ENCODE measurements around the gene TP53I11. TPM values are rescaled to one million over a fixed set of nuclear protein-coding genes. Genes with fewer than 3 reads are reported as not detected.

The TP53I11 gene
- total and polyA plus RNA-seq, 4 donors, result 16.3 to 147 (median 75.9) TPM

- peak in 3 of 6 donors; percentile 20 to 84 (median 79) for DNase-seq (ENCODE audit: low read depth in 4 of 6, low spot score in 6 of 6)
- H3K4me1 ChIP-seq (ENCODE audit: control insufficient read depth, insufficient read depth, low read length), result peaks cover 32% of the 10 kb centered on the region
- H3K36me3 ChIP-seq (ENCODE audit: control insufficient read depth, insufficient read depth, low read length), result no peaks in the 10 kb centered on the region
- H3K9me3 ChIP-seq (ENCODE audit: control insufficient read depth, insufficient read depth, low read length), result no peaks in the 10 kb centered on the region
- no peak overlapping the region for H3K4me3 ChIP-seq (ENCODE audit: low read depth, low read length)
- WGBS (ENCODE audit: insufficient coverage), result 43% methylated on average over 20 of the region's 21 CpGs
- no peak overlapping the region for H3K27ac ChIP-seq (ENCODE audit: low read depth, low read length)
- no peaks in the 10 kb centered on the region for H3K27me3 ChIP-seq (ENCODE audit: control insufficient read depth, insufficient read depth, low read length)
Observed at GRCh38 chr11:44989831-44990566, 39.3 kb upstream of the TP53I11 start.

- no peaks in the 10 kb centered on the region for H3K36me3 ChIP-seq (ENCODE audit: control insufficient read depth, insufficient read depth, low read length)
- DNase-seq (ENCODE audit: low read depth in 4 of 6, low spot score in 6 of 6), result no peak
- peaks cover 26% of the 10 kb centered on the region for H3K4me1 ChIP-seq (ENCODE audit: control insufficient read depth, insufficient read depth, low read length)
- WGBS (ENCODE audit: insufficient coverage), result 73% methylated on average over 3 of the region's 5 CpGs
- no peaks in the 10 kb centered on the region for H3K27me3 ChIP-seq (ENCODE audit: control insufficient read depth, insufficient read depth, low read length)
- no peak overlapping the region for H3K27ac ChIP-seq (ENCODE audit: low read depth, low read length)
- no peak overlapping the region for H3K4me3 ChIP-seq (ENCODE audit: low read depth, low read length)
- H3K9me3 ChIP-seq (ENCODE audit: control insufficient read depth, insufficient read depth, low read length), result no peaks in the 10 kb centered on the region
Observed at GRCh38 chr11:44988981-44989635, 38.4 kb upstream of the TP53I11 start.

GRCh38 chr11:44988111-44988510 is 37.4 kb upstream of the TP53I11 start:
- no peaks in the 10 kb centered on the region for H3K9me3 ChIP-seq (ENCODE audit: control insufficient read depth, insufficient read depth, low read length)
- no peaks in the 10 kb centered on the region for H3K27me3 ChIP-seq (ENCODE audit: control insufficient read depth, insufficient read depth, low read length)
- H3K27ac ChIP-seq (ENCODE audit: low read depth, low read length), result no peak overlapping the region
- 88% methylated on average over 1 of the region's 2 CpGs for WGBS (ENCODE audit: insufficient coverage)
- no peak for DNase-seq (ENCODE audit: low read depth in 4 of 6, low spot score in 6 of 6)
- no peak overlapping the region for H3K4me3 ChIP-seq (ENCODE audit: low read depth, low read length)
- H3K4me1 ChIP-seq (ENCODE audit: control insufficient read depth, insufficient read depth, low read length), result peaks cover 26% of the 10 kb centered on the region
- H3K36me3 ChIP-seq (ENCODE audit: control insufficient read depth, insufficient read depth, low read length), result no peaks in the 10 kb centered on the region

GRCh38 chr11:44987506-44987905 is 36.8 kb upstream of the TP53I11 start:
- DNase-seq (ENCODE audit: low read depth in 4 of 6, low spot score in 6 of 6), result no peak
- Histone ChIP-seq H3K27me3 (ENCODE audit: control insufficient read depth, insufficient read depth, low read length) (no peaks in the 10 kb centered on the region), H3K36me3 (ENCODE audit: control insufficient read depth, insufficient read depth, low read length) (no peaks in the 10 kb centered on the region), H3K4me3 (ENCODE audit: low read depth, low read length) (no peak overlapping the region), H3K9me3 (ENCODE audit: control insufficient read depth, insufficient read depth, low read length) (no peaks in the 10 kb centered on the region), H3K27ac (ENCODE audit: low read depth, low read length) (no peak overlapping the region), H3K4me1 (ENCODE audit: control insufficient read depth, insufficient read depth, low read length) (peaks cover 27% of the 10 kb centered on the region)
- WGBS (ENCODE audit: insufficient coverage), result 73% methylated on average over 10 of the region's 10 CpGs

GRCh38 chr11:44986315-44986714 is 35.6 kb upstream of the TP53I11 start:
- DNase-seq (ENCODE audit: low read depth in 4 of 6, low spot score in 6 of 6), result no peak
- no peaks in the 10 kb centered on the region for H3K27me3 ChIP-seq (ENCODE audit: control insufficient read depth, insufficient read depth, low read length)
- peaks cover 26% of the 10 kb centered on the region for H3K4me1 ChIP-seq (ENCODE audit: control insufficient read depth, insufficient read depth, low read length)
- H3K9me3 ChIP-seq (ENCODE audit: control insufficient read depth, insufficient read depth, low read length), result no peaks in the 10 kb centered on the region
- WGBS (ENCODE audit: insufficient coverage), result 97% methylated on average over 2 of the region's 3 CpGs
- H3K36me3 ChIP-seq (ENCODE audit: control insufficient read depth, insufficient read depth, low read length), result no peaks in the 10 kb centered on the region
- no peak overlapping the region for H3K4me3 ChIP-seq (ENCODE audit: low read depth, low read length)
- H3K27ac ChIP-seq (ENCODE audit: low read depth, low read length), result no peak overlapping the region

- Histone ChIP-seq H3K27me3 (ENCODE audit: control insufficient read depth, insufficient read depth, low read length) (no peaks in the 10 kb centered on the region), H3K36me3 (ENCODE audit: control insufficient read depth, insufficient read depth, low read length) (no peaks in the 10 kb centered on the region), H3K4me3 (ENCODE audit: low read depth, low read length) (no peak overlapping the region), H3K4me1 (ENCODE audit: control insufficient read depth, insufficient read depth, low read length) (peaks cover 20% of the 10 kb centered on the region), H3K9me3 (ENCODE audit: control insufficient read depth, insufficient read depth, low read length) (no peaks in the 10 kb centered on the region), H3K27ac (ENCODE audit: low read depth, low read length) (no peak overlapping the region)
- no peak for DNase-seq (ENCODE audit: low read depth in 4 of 6, low spot score in 6 of 6)
- 89% methylated on average over 5 of the region's 6 CpGs for WGBS (ENCODE audit: insufficient coverage)
Observed at GRCh38 chr11:44985721-44986120, 35.0 kb upstream of the TP53I11 start.

- Histone ChIP-seq H3K27ac (ENCODE audit: low read depth, low read length) (no peak overlapping the region), H3K4me1 (ENCODE audit: control insufficient read depth, insufficient read depth, low read length) (peaks cover 24% of the 10 kb centered on the region), H3K36me3 (ENCODE audit: control insufficient read depth, insufficient read depth, low read length) (no peaks in the 10 kb centered on the region), H3K27me3 (ENCODE audit: control insufficient read depth, insufficient read depth, low read length) (no peaks in the 10 kb centered on the region), H3K4me3 (ENCODE audit: low read depth, low read length) (no peak overlapping the region), H3K9me3 (ENCODE audit: control insufficient read depth, insufficient read depth, low read length) (no peaks in the 10 kb centered on the region)
- 91% methylated on average over 6 of the region's 7 CpGs for WGBS (ENCODE audit: insufficient coverage)
- no peak for DNase-seq (ENCODE audit: low read depth in 4 of 6, low spot score in 6 of 6)
Observed at GRCh38 chr11:44983786-44984185, 33.1 kb upstream of the TP53I11 start.

GRCh38 chr11:44982496-44983062 is 31.9 kb upstream of the TP53I11 start:
- no peak overlapping the region for H3K27ac ChIP-seq (ENCODE audit: low read depth, low read length)
- no peak for DNase-seq (ENCODE audit: low read depth in 4 of 6, low spot score in 6 of 6)
- 86% methylated on average over 7 of the region's 8 CpGs for WGBS (ENCODE audit: insufficient coverage)
- no peaks in the 10 kb centered on the region for H3K27me3 ChIP-seq (ENCODE audit: control insufficient read depth, insufficient read depth, low read length)
- H3K4me1 ChIP-seq (ENCODE audit: control insufficient read depth, insufficient read depth, low read length), result peaks cover 31% of the 10 kb centered on the region
- H3K36me3 ChIP-seq (ENCODE audit: control insufficient read depth, insufficient read depth, low read length), result no peaks in the 10 kb centered on the region
- H3K4me3 ChIP-seq (ENCODE audit: low read depth, low read length), result no peak overlapping the region
- H3K9me3 ChIP-seq (ENCODE audit: control insufficient read depth, insufficient read depth, low read length), result no peaks in the 10 kb centered on the region

GRCh38 chr11:44980533-44981427 is 30.1 kb upstream of the TP53I11 start:
- WGBS (ENCODE audit: insufficient coverage), result 86% methylated on average over 13 of the region's 15 CpGs
- Histone ChIP-seq H3K27me3 (ENCODE audit: control insufficient read depth, insufficient read depth, low read length) (no peaks in the 10 kb centered on the region), H3K36me3 (ENCODE audit: control insufficient read depth, insufficient read depth, low read length) (no peaks in the 10 kb centered on the region), H3K4me3 (ENCODE audit: low read depth, low read length) (no peak overlapping the region), H3K27ac (ENCODE audit: low read depth, low read length) (no peak overlapping the region), H3K9me3 (ENCODE audit: control insufficient read depth, insufficient read depth, low read length) (no peaks in the 10 kb centered on the region), H3K4me1 (ENCODE audit: control insufficient read depth, insufficient read depth, low read length) (peaks cover 40% of the 10 kb centered on the region)
- no peak for DNase-seq (ENCODE audit: low read depth in 4 of 6, low spot score in 6 of 6)
